Hepatocyte (in vitro differentiated cells): Measurements from ENCODE around the gene GRK4. TPM values are rescaled to one million over a fixed set of nuclear protein-coding genes. Genes with fewer than 3 reads are reported as not detected.

Source experiments
- DNase-seq: peaks from one replicate; pipeline ENCODE4 v3.0.0-alpha.2; 2016; ENCODE audit warnings: low spot score
- H2AFZ ChIP-seq: fragments of 200-600 bp; sonication (generic); 2 replicates; pipeline ENCODE4 v1.6.0; 2016; ENCODE audit warnings: antibody characterized with exemption, mild to moderate bottlenecking
- H3K27ac ChIP-seq: fragments of 200-600 bp; sonication (generic); 2 replicates; pipeline ENCODE4 v1.5.1; 2016; ENCODE audit warnings: mild to moderate bottlenecking
- H3K27me3 ChIP-seq: fragments of 200-600 bp; sonication (generic); 2 replicates; pipeline ENCODE4 v1.6.1; 2016
- H3K36me3 ChIP-seq: fragments of 200-600 bp; sonication (generic); replicated peaks from 2 replicates; pipeline ENCODE4 v1.5.1; 2016; ENCODE audit warnings: low read depth; ENCODE audit not compliant: insufficient read depth
- H3K4me1 ChIP-seq: fragments of 200-600 bp; sonication (generic); 2 replicates; pipeline ENCODE4 v1.5.1; 2016; ENCODE audit warnings: mild to moderate bottlenecking, moderate library complexity; ENCODE audit not compliant: insufficient read depth
- H3K4me2 ChIP-seq: fragments of 200-600 bp; sonication (generic); 2 replicates; pipeline ENCODE4 v1.6.0; 2016
- H3K4me3 ChIP-seq: fragments of 200-600 bp; sonication (generic); 2 replicates; pipeline ENCODE4 v1.5.1; 2016; ENCODE audit warnings: mild to moderate bottlenecking
- H3K79me2 ChIP-seq: fragments of 200-600 bp; sonication (generic); 2 replicates; pipeline ENCODE4 v1.6.0; 2017; ENCODE audit warnings: mild to moderate bottlenecking
- H3K9me2 ChIP-seq: fragments of 200-600 bp; sonication (generic); replicated peaks from 2 replicates; pipeline ENCODE4 v1.6.0; 2017; ENCODE audit warnings: mild to moderate bottlenecking; ENCODE audit not compliant: insufficient read depth
- H3K9me3 ChIP-seq: fragments of 200-600 bp; sonication (generic); 2 replicates; pipeline ENCODE4 v1.5.1; 2016; ENCODE audit warnings: low read depth, mild to moderate bottlenecking
- H4K20me1 ChIP-seq: fragments of 200-600 bp; sonication (generic); 2 replicates; pipeline ENCODE4 v1.6.0; 2016; ENCODE audit warnings: mild to moderate bottlenecking; ENCODE audit not compliant: insufficient read depth, poor library complexity, severe bottlenecking
- CTCF ChIP-seq: fragments of 200-600 bp; sonication (generic); IDR thresholded peaks from 2 replicates; pipeline ENCODE4 v1.5.1; 2016; ENCODE audit warnings: antibody characterized with exemption, mild to moderate bottlenecking; ENCODE audit not compliant: poor library complexity
- EZH2 ChIP-seq: fragments of 200-600 bp; sonication (generic); IDR thresholded peaks from 2 replicates; pipeline ENCODE4 v1.6.1; 2016; ENCODE audit warnings: antibody characterized with exemption, mild to moderate bottlenecking, borderline replicate concordance
- EZH2phosphoT487 ChIP-seq: fragments of 200-600 bp; sonication (generic); IDR thresholded peaks from one replicate; pipeline ENCODE4 v1.6.1; 2018; ENCODE audit warnings: antibody characterized with exemption, mild to moderate bottlenecking, low read depth, moderate library complexity; ENCODE audit not compliant: unreplicated experiment, severe bottlenecking
- WGBS: methylation state at CpG from one replicate; pipeline ENCODE4 v1.1.6; 2016; ENCODE audit warnings: low lambda C conversion rate; ENCODE audit errors: missing lambda C conversion rate; 5-methylcytosine and 5-hydroxymethylcytosine counted together
- polyA plus RNA-seq: library from polyadenylated mRNA; unstranded; fragments of >200 nt; fragmentation: Nextera tagmentation; extraction: Ambion mirVana; gene quantifications from 2 replicates; pipeline ENCODE4 v1.2.1, GENCODE V29; 2016
- total RNA-seq: library from RNA; depleted of rRNA; stranded (reverse); fragments of >200 nt; gene quantifications from 2 replicates; pipeline ENCODE4 v1.2.3, GENCODE V29; 2014

GRK4 gene
- total and polyA plus RNA-seq, 2 experiments from 2014 or later, result 4.9 to 6.1 TPM

GRCh38 chr4:2994917-2995316 lies 31.5 kb downstream of the GRK4 start:
- H3K4me3 ChIP-seq, result no peak overlapping the region
- H3K9me2 ChIP-seq, result no peaks in the 10 kb centered on the region
- no peaks in the 10 kb centered on the region for H3K9me3 ChIP-seq
- H3K4me1 ChIP-seq, result no peaks in the 10 kb centered on the region
- H3K36me3 ChIP-seq, result no peaks in the 10 kb centered on the region
- H3K27ac ChIP-seq, result no peak overlapping the region
- no peak for TF ChIP-seq CTCF
- no peak for TF ChIP-seq EZH2
- TF ChIP-seq EZH2phosphoT487, result no peak
- H2AFZ ChIP-seq, result no peak overlapping the region
- H3K79me2 ChIP-seq, result no peaks in the 10 kb centered on the region
- WGBS, result 98% methylated on average over 4 of the region's 4 CpGs
- no peaks in the 10 kb centered on the region for H4K20me1 ChIP-seq
- no peak overlapping the region for H3K4me2 ChIP-seq
- DNase-seq, result no peak
- no peaks in the 10 kb centered on the region for H3K27me3 ChIP-seq

- Histone ChIP-seq H3K4me3 (no peak overlapping the region), H3K9me2 (no peaks in the 10 kb centered on the region), H3K79me2 (no peaks in the 10 kb centered on the region), H3K27ac (no peak overlapping the region), H3K4me1 (no peaks in the 10 kb centered on the region), H3K9me3 (no peaks in the 10 kb centered on the region), H4K20me1 (no peaks in the 10 kb centered on the region), H3K27me3 (no peaks in the 10 kb centered on the region), H3K36me3 (no peaks in the 10 kb centered on the region), H2AFZ (no peak overlapping the region), H3K4me2 (no peak overlapping the region)
- no peak for DNase-seq
- whole genome bisulfite sequencing, result 79% methylated on average over 4 of the region's 4 CpGs
- TF ChIP-seq EZH2phosphoT487, result no peak
- no peak for TF ChIP-seq EZH2
- TF ChIP-seq CTCF, result no peak
These were observed 32.3 kb downstream of the GRK4 start for GRCh38 chr4:2995546-2996265.

- Histone ChIP-seq H3K79me2 (no peaks in the 10 kb centered on the region), H3K9me2 (no peaks in the 10 kb centered on the region), H3K27ac (no peak overlapping the region), H3K4me1 (no peaks in the 10 kb centered on the region), H3K27me3 (no peaks in the 10 kb centered on the region), H3K4me3 (no peak overlapping the region), H3K36me3 (no peaks in the 10 kb centered on the region), H2AFZ (no peak overlapping the region), H3K9me3 (no peaks in the 10 kb centered on the region), H3K4me2 (no peak overlapping the region), H4K20me1 (no peaks in the 10 kb centered on the region)
- no peak for DNase-seq
- 97% methylated on average over 4 of the region's 4 CpGs for WGBS
- TF ChIP-seq EZH2, result no peak
These were observed 33.0 kb downstream of the GRK4 start for GRCh38 chr4:2996415-2996814.

GRCh38 chr4:3007724-3008123 lies 44.4 kb downstream of the GRK4 start:
- 100% methylated on average over 2 of the region's 2 CpGs for WGBS
- H3K36me3 ChIP-seq, result no peaks in the 10 kb centered on the region
- H2AFZ ChIP-seq, result no peak overlapping the region
- H3K27me3 ChIP-seq, result no peaks in the 10 kb centered on the region
- TF ChIP-seq EZH2 (no peak), EZH2phosphoT487 (no peak), CTCF (no peak)
- no peak for DNase-seq
- no peak overlapping the region for H3K4me3 ChIP-seq
- H3K79me2 ChIP-seq, result no peaks in the 10 kb centered on the region
- H3K9me2 ChIP-seq, result no peaks in the 10 kb centered on the region
- no peaks in the 10 kb centered on the region for H4K20me1 ChIP-seq
- no peaks in the 10 kb centered on the region for H3K9me3 ChIP-seq
- H3K4me2 ChIP-seq, result no peak overlapping the region
- no peak overlapping the region for H3K27ac ChIP-seq
- H3K4me1 ChIP-seq, result peaks cover 6% of the 10 kb centered on the region
